Medulla oblongata (tissue), 1 donor: ENCODE results near the gene ZFAND3.
A peak's percentile ranks its signal among the peaks of the same experiment; 100 is the strongest.

Experiments
- DNase-seq: peaks from one replicate; pipeline ENCODE4 v3.0.0-alpha.2; 2015; ENCODE audit errors: extremely low spot score

Gene ZFAND3

GRCh38 chr6:38187325-38187724, 367.8 kb downstream of the ZFAND3 start:
- DNase-seq = peak; percentile 54

DNA sequence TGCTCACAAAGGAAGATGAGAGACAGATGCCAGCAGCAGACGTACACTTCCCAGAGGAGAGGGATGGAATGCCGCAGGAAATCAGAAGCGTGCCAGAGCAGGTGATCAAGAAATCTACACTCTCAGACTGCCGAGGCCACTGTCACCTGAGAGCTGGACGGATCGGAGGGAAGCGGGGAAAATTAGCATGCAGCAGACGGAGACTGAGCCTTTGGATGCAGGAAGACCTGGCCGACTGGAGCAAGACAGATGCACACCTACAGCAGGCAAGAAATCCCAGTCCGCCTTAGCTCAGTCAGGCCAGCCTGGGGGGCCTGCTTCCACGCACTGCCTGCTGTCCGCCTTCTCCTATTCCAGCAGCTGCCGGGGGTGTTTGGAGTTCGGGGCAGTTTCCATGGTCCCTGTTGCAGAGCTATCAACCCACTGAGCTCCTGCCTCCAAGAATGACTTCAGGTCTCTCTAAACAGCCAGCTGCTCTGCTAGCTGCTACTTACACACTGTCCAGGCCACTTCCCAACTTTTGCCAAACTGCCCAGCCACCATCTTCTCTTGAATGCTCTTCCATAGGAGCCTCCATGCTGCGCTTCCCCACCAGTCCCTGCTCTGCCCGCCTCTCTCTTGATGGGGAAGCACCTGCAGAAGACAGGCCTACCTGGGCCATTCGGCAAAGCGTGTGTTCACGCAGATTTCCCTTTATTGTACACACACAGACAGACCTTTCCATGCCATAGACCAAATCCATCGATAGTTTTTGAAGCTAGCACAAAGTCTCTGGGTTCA, 368.5 kb downstream of the ZFAND3 start:
- no peak for DNase-seq

DNA sequence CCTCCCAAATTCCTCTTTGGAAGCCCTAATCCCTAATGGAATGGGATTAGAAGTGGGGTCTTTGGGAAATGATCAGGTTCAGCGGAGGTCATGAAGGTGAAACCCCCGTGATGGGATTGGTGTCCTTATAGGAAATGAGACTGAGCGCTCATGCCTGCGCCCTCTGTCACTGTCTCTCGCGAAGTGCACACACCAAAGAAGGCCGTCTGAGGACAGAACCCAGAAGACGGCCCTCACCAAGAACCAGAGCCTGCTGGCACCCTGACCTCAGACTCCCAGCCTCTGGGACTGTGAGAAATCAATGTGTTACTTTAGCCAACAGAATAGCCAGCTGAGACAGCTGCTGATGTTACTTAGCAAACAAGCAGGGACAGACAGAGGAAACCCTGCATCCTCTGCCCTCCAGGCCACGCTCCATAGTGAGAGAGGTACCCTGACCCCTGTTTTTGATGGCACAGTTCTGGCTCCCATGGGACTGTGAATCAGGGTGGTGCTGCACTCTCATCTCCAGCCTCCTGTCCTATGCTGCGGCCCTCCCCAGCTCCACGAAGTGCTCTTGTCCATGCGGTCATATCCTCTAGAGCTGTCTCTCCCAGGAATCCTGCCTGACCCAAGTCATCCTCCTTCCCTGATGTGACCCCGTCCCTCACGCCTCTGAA, 369.3 kb downstream of the ZFAND3 start:
- DNase-seq = no peak

DNA sequence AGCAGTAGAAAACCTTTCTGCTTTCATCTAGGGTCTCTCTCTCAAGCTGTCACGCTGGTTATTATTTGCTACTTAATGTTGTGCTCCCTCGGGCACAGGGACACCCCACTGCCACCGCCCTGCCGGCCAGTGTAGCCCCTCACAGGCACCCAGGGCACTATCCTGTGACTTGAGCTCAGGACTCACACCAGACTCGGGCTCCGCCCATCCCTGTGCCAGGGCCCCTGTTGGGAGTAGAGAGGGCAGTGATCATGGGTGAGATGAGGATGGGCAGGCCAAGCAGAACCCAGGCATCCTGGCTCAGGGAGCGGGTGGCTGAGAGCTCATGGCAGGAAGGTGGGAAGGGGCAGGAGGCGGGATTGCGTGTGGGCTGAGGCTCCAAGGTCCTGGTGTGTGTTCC, 371.9 kb downstream of the ZFAND3 start:
- no peak for DNase-seq

GRCh38 chr6:38192011-38192410, 372.5 kb downstream of the ZFAND3 start:
- no peak for DNase-seq

GRCh38 chr6:38192487-38192886, 373.0 kb downstream of the ZFAND3 start:
- DNase-seq = no peak

- no peak for DNase-seq
These were observed 373.5 kb downstream of the ZFAND3 start for GRCh38 chr6:38193051-38193450.

DNA sequence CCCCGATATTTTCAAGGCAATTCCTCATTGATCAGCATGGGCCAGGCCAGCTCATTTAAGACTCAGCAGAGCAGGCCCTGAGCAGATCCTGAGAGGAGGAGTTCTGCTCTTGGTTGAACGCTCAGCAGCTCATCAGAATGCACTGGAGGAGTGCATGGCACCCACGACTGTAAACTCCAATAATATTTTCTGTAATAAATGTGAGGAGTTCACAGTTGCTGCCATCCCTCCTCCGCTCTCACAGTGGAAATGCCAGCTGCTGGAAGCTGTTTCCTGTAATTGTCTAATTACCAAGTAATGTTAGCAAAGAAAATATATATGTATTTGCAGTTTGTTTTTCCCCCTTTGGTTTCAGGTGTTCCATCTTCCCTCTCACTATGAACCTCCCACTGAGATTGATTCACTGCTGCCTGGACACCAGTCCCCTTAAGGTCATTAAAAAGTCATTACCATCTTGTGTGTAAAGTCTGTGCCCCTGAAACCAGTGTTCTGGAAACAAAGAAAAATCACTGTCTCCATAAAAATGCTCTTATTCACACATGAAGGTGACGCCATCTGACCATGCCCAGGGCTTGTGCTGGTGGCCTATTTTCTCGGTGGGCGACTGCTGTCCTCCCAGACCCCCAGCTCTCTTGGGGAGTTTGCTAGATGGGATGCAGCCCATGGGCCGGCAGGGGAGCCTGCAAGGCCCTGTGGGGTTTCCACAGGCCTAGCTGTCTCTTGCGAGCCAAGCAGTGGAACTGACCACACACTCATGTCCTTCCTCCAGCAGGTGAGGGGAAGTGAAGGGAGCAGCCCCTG, 374.2 kb downstream of the ZFAND3 start:
- no peak for DNase-seq

GRCh38 chr6:38194282-38194572, 374.7 kb downstream of the ZFAND3 start:
- no peak for DNase-seq

GRCh38 chr6:38194589-38194988, 375.1 kb downstream of the ZFAND3 start:
- DNase-seq = no peak

DNA sequence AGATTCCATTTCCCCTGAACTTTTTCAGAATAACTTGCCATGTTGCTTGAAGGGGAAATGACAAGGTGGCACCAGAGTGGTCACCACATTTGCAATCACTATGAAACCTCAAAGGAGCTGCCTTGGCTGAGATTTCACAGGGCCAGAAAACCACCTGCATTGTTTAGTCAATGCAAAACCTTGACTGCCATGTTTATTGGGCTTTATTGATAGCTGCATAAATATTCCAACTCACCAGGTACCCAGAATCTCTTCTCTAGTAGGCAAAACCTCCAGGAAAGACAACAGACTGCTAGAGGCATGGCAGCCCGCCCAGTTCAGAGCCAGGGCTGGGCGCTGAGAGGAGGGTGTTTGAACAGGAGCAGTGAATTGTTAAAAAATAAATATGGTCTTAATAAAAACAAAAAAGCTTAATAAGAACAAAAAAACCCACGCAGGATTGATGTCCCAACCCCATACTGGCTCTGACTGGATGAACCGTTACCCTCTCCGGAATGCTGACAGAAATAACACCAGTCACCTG, 375.6 kb downstream of the ZFAND3 start:
- no peak for DNase-seq

DNA sequence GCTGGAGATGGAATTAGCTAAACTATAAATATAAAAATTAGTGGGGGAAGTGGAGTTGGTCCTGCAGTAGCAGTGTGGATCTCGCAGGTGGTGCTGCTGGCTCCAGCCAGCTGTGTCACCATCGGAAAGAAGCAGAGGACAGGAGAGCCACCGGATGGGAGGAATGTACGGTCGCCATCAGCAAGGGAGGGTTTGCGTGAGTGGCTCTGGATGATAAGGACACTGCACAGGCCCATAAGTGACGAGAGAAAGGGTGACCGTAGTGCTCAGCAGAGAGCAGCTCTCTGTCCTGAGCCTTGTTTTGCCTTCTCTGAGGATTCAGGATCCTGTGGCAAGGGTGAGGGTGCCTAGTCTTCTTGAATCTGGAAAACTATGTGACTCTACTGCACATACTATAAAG, 378.7 kb downstream of the ZFAND3 start:
- DNase-seq = no peak
